Measurements from ENCODE around the gene CSRP1.

- TF ChIP-seq CTCF (IDR thresholded peaks at IDR 0.05), result no peak
- no peak for TF ChIP-seq PHF8 (IDR thresholded peaks at IDR 0.05; ENCODE audit: borderline replicate concordance, low read depth)
- no peak for TF ChIP-seq JUN (IDR thresholded peaks at IDR 0.05)
- no peak for TF ChIP-seq USF2 (IDR thresholded peaks at IDR 0.05)
- no peak for TF ChIP-seq POLR2A (IDR thresholded peaks at IDR 0.05; ENCODE audit: low read length)
- TF ChIP-seq CHD2 (IDR thresholded peaks at IDR 0.05; ENCODE audit: low read length, partially characterized antibody), result no peak
- no peak for TF ChIP-seq ZFP36 (IDR thresholded peaks at IDR 0.05; ENCODE audit: borderline replicate concordance, partially characterized antibody)
- no peak for TF ChIP-seq RFX5 (IDR thresholded peaks at IDR 0.05)
- TF ChIP-seq, protein P1, sequence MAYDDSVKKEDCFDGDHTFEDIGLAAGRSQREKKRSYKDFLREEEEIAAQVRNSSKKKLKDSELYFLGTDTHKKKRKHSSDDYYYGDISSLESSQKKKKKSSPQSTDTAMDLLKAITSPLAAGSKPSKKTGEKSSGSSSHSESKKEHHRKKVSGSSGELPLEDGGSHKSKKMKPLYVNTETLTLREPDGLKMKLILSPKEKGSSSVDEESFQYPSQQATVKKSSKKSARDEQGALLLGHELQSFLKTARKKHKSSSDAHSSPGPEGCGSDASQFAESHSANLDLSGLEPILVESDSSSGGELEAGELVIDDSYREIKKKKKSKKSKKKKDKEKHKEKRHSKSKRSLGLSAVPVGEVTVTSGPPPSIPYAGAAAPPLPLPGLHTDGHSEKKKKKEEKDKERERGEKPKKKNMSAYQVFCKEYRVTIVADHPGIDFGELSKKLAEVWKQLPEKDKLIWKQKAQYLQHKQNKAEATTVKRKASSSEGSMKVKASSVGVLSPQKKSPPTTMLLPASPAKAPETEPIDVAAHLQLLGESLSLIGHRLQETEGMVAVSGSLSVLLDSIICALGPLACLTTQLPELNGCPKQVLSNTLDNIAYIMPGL (CRISPR knock-in tag; IDR thresholded peaks at IDR 0.05; ENCODE audit: borderline replicate concordance), result no peak
- no peak for TF ChIP-seq MAZ (IDR thresholded peaks at IDR 0.05; ENCODE audit: borderline replicate concordance, low read depth, low read length)
- TF ChIP-seq ZSCAN20 (CRISPR knock-in tag; IDR thresholded peaks at IDR 0.05), result no peak
- no peak for TF ChIP-seq HOXA7 (CRISPR knock-in tag; IDR thresholded peaks at IDR 0.05)
- TF ChIP-seq SMC3 (IDR thresholded peaks at IDR 0.05), result no peak
- TF ChIP-seq HEYL (CRISPR knock-in tag; IDR thresholded peaks at IDR 0.05), result no peak
These were observed 52.3 kb downstream of the CSRP1 start for GRCh38 chr1:201454608-201455007.
